IMR-90 (cell line): Measurements from ENCODE around the gene FLCN. TPM values are rescaled to one million over a fixed set of nuclear protein-coding genes. Genes with fewer than 3 reads are reported as not detected.

ENCODE experiments used
- ATAC-seq: fragments of 200-7000 bp; cut with Tn5 transposase; 2 replicates; pipeline ENCODE4 v1.9.1; 2020; ENCODE audit warnings: low read depth, mild to moderate bottlenecking, moderate library complexity
- BruUV-seq: library from RNA; stranded (reverse); fragments of 400-500 nt; replicated peaks from 2 replicates; lab custom pipeline; 2021; lab: Mats Ljungman, UMichigan
- CTCF ChIA-PET: fragments of 300-600 bp; formaldehyde crosslinking; extraction: SDS; loops from one replicate; lab custom pipeline; 2021; ENCODE audit warnings: antibody characterized with exemption; lab: Yijun Ruan, JAX
- POLR2A ChIA-PET: fragments of 300-600 bp; sonication (Branson Sonifier 250); formaldehyde crosslinking; loops from one replicate; lab custom pipeline; 2022; ENCODE audit warnings: antibody characterized with exemption; ENCODE audit not compliant: unreplicated experiment; lab: Charles Lee
- DNase-seq: peaks from one replicate; pipeline ENCODE4 v3.0.0; 2013
- H2AFZ ChIP-seq: replicated peaks from 2 replicates; pipeline ENCODE3; 2013; ENCODE audit warnings: low read length, mild to moderate bottlenecking; ENCODE audit not compliant: poor library complexity
- H2AK5ac ChIP-seq: 2 replicates; pipeline ENCODE4 v1.6.1; 2013; ENCODE audit warnings: low read depth, low read length, inconsistent platforms
- H2AK9ac ChIP-seq: replicated peaks from 2 replicates; pipeline ENCODE3; 2013; ENCODE audit warnings: mild to moderate bottlenecking, low read depth, low read length, moderate library complexity; ENCODE audit not compliant: poor library complexity
- H2BK120ac ChIP-seq: 2 replicates; pipeline ENCODE4 v1.6.1; 2013; ENCODE audit warnings: low read depth, low read length, inconsistent platforms
- H2BK15ac ChIP-seq: 3 replicates; pipeline ENCODE4 v1.6.1; 2013; ENCODE audit warnings: low read depth, low read length, inconsistent platforms
- H2BK20ac ChIP-seq: 2 replicates; pipeline ENCODE4 v1.6.1; 2013; ENCODE audit warnings: low read depth, mild to moderate bottlenecking, inconsistent platforms, low read length, moderate library complexity
- H2BK5ac ChIP-seq: 2 replicates; pipeline ENCODE4 v1.6.1; 2013; ENCODE audit warnings: mild to moderate bottlenecking, low read depth, low read length, inconsistent platforms; ENCODE audit not compliant: poor library complexity, severe bottlenecking
- H3K14ac ChIP-seq: replicated peaks from 2 replicates; pipeline ENCODE4 v1.6.1; 2013; ENCODE audit warnings: low read depth, low read length, inconsistent platforms
- H3K18ac ChIP-seq: 2 replicates; pipeline ENCODE4 v1.6.1; 2013; ENCODE audit warnings: low read depth, low read length, control low read depth
- H3K23ac ChIP-seq: 2 replicates; pipeline ENCODE4 v1.6.1; 2013; ENCODE audit warnings: low read depth, low read length, inconsistent platforms
- H3K27ac ChIP-seq: 2 replicates; pipeline ENCODE4 v1.5.1; 2013; ENCODE audit warnings: mild to moderate bottlenecking, control low read depth, low read length; ENCODE audit not compliant: insufficient read depth
- H3K27me3 ChIP-seq: 2 replicates; pipeline ENCODE4 v1.6.1; 2013; ENCODE audit warnings: low read length; ENCODE audit not compliant: control insufficient read depth, insufficient read depth
- H3K36me3 ChIP-seq: 2 replicates; pipeline ENCODE4 v1.6.1; 2013; ENCODE audit warnings: low read length, mixed read lengths; ENCODE audit not compliant: control insufficient read depth, insufficient read depth
- H3K4ac ChIP-seq: 2 replicates; pipeline ENCODE4 v1.6.1; 2013; ENCODE audit warnings: low read depth, low read length, inconsistent platforms
- H3K4me1 ChIP-seq: 2 replicates; pipeline ENCODE4 v1.6.1; 2013; ENCODE audit warnings: low read length, mixed read lengths; ENCODE audit not compliant: control insufficient read depth, insufficient read depth
- H3K4me2 ChIP-seq: 2 replicates; pipeline ENCODE4 v1.6.1; 2013; ENCODE audit warnings: low read depth, mild to moderate bottlenecking, control low read depth, low read length, moderate library complexity
- H3K4me3 ChIP-seq: 2 replicates; pipeline ENCODE4 v1.5.1; 2013; ENCODE audit warnings: low read depth, mild to moderate bottlenecking, control low read depth, low read length, moderate library complexity; ENCODE audit not compliant: insufficient read depth
- H3K56ac ChIP-seq: 2 replicates; pipeline ENCODE4 v1.6.1; 2013; ENCODE audit warnings: low read length, inconsistent platforms; ENCODE audit not compliant: insufficient read depth; ENCODE audit errors: extremely low read depth
- H3K79me1 ChIP-seq, 2 experiments: 2 replicates each; pipeline ENCODE4 v1.6.1; 2013; ENCODE audit warnings: low read length in 2 of 2, inconsistent platforms in 1 of 2, low read depth in 1 of 2
- H3K9ac ChIP-seq: 2 replicates; pipeline ENCODE4 v1.6.1; 2013; ENCODE audit warnings: low read depth, low read length, control low read depth
- H3K9me1 ChIP-seq: 2 replicates; pipeline ENCODE4 v1.6.1; 2013; ENCODE audit warnings: low read length, inconsistent platforms; ENCODE audit not compliant: insufficient read depth
- H3K9me3 ChIP-seq: 2 replicates; pipeline ENCODE4 v1.6.1; 2013; ENCODE audit warnings: low read length; ENCODE audit not compliant: control insufficient read depth, insufficient read depth
- H4K20me1 ChIP-seq: 2 replicates; pipeline ENCODE4 v1.6.1; 2013; ENCODE audit warnings: low read length, inconsistent platforms; ENCODE audit not compliant: insufficient read depth
- H4K5ac ChIP-seq: 2 replicates; pipeline ENCODE4 v1.6.1; 2013; ENCODE audit warnings: mild to moderate bottlenecking, low read depth, low read length, control low read depth
- H4K8ac ChIP-seq, 2 experiments: 2 replicates each; pipeline ENCODE4 v1.6.1; 2013; ENCODE audit warnings: low read depth in 2 of 2, low read length in 2 of 2, control low read depth in 1 of 2, inconsistent platforms in 1 of 2
- H4K91ac ChIP-seq: 2 replicates; pipeline ENCODE4 v1.6.1; 2013; ENCODE audit warnings: low read depth, low read length, inconsistent platforms; ENCODE audit not compliant: insufficient read depth
- CEBPB ChIP-seq: IDR thresholded peaks from 2 replicates; pipeline ENCODE4 v1.6.1; 2012; ENCODE audit warnings: low read depth, low read length, improper control_type of control experiment
- CHD1 ChIP-seq: IDR thresholded peaks from 2 replicates; pipeline ENCODE4 v1.6.1; 2012; ENCODE audit warnings: low read depth, low read length, improper control_type of control experiment
- FOS ChIP-seq: fragments of 150-350 bp; IDR thresholded peaks from 2 replicates; pipeline ENCODE4 v1.6.1; 2016; ENCODE audit warnings: low read depth, low read length
- MAFK ChIP-seq: IDR thresholded peaks from 2 replicates; pipeline ENCODE4 v1.6.1; 2012; ENCODE audit warnings: low read depth, low read length, improper control_type of control experiment
- MAZ ChIP-seq: IDR thresholded peaks from 2 replicates; pipeline ENCODE4 v1.6.1; 2012; ENCODE audit warnings: low read depth, mild to moderate bottlenecking, low read length, improper control_type of control experiment, moderate library complexity, borderline replicate concordance
- MXI1 ChIP-seq: IDR thresholded peaks from 2 replicates; pipeline ENCODE4 v1.6.1; 2012; ENCODE audit warnings: low read depth, mild to moderate bottlenecking, low read length, moderate library complexity, borderline replicate concordance
- NFE2L2 ChIP-seq: fragments of 150-350 bp; IDR thresholded peaks from 2 replicates; pipeline ENCODE4 v1.6.1; 2016; ENCODE audit warnings: low read depth, mild to moderate bottlenecking, low read length
- POLR2A ChIP-seq: IDR thresholded peaks from 2 replicates; pipeline ENCODE4 v1.6.1; 2012; ENCODE audit warnings: mild to moderate bottlenecking, low read depth, low read length
- RAD21 ChIP-seq: IDR thresholded peaks from 2 replicates; pipeline ENCODE4 v1.6.1; 2012; ENCODE audit warnings: low read length, improper control_type of control experiment
- RCOR1 ChIP-seq: IDR thresholded peaks from 2 replicates; pipeline ENCODE4 v1.6.1; 2012; ENCODE audit warnings: mild to moderate bottlenecking, low read length, improper control_type of control experiment; ENCODE audit not compliant: insufficient replicate concordance
- RFX5 ChIP-seq: IDR thresholded peaks from 2 replicates; pipeline ENCODE4 v1.8.0; 2012; ENCODE audit warnings: low read depth, mild to moderate bottlenecking, low read length, moderate library complexity
- SMC3 ChIP-seq: fragments of 150-350 bp; IDR thresholded peaks from 2 replicates; pipeline ENCODE4 v1.6.1; 2016; ENCODE audit warnings: low read depth, mild to moderate bottlenecking, antibody characterized with exemption, low read length, moderate library complexity
- WGBS, 2 experiments: methylation state at CpG; one replicate each; pipeline versions ENCODE4 v1.1.5 to v1.1.7; 2013; ENCODE audit warnings: missing lambda C conversion rate in 2 of 2; ENCODE audit not compliant: insufficient read length in 1 of 2; ENCODE audit errors: extremely low coverage in 2 of 2; 5-methylcytosine and 5-hydroxymethylcytosine counted together
- dilution Hi-C: fragments of 300-500 bp; cut with HindIII; formaldehyde crosslinking; loops from one replicate; pipeline ENCODE4 v1.14.3; 2018; ENCODE audit warnings: low sequenced_read_pairs; ENCODE audit not compliant: unreplicated experiment
- in situ Hi-C: fragments of 300-500 bp; cut with MboI; formaldehyde crosslinking; loops from 3 replicates; pipeline ENCODE4 v1.14.3; 2019; ENCODE audit warnings: low sequenced_read_pairs, inconsistent platforms, mixed read lengths
- intact Hi-C: fragments of 100-400 bp; cut with micrococcal nuclease; formaldehyde crosslinking; loops from 2 replicates; pipeline ENCODE4 v1.10.0; 2022
- polyA plus RNA-seq, 3 experiments: library from polyadenylated mRNA; depleted of rRNA; stranded (reverse); fragments of >200 nt; gene quantifications; 2 replicates each; pipeline ENCODE4 v1.2.3, GENCODE V29; 2012; ENCODE audit warnings: low replicate concordance in 1 of 3
- total RNA-seq: library from RNA; depleted of rRNA; stranded (reverse); fragments of >200 nt; gene quantifications from 2 replicates; pipeline ENCODE4 v1.2.3, GENCODE V29; 2012
- TF ChIP-seq, protein P1 (sequence below): fragments of 150-350 bp; IDR thresholded peaks from 2 replicates; pipeline ENCODE4 v1.6.1; 2017; ENCODE audit warnings: mild to moderate bottlenecking, antibody characterized with exemption, low read length, low read depth
- TF ChIP-seq, protein P2 (sequence below): conservative IDR thresholded peaks from 2 replicates; pipeline ENCODE4 v1.5.1; 2012; ENCODE audit warnings: mild to moderate bottlenecking, low read depth, low read length, improper control_type of control experiment
- TF ChIP-seq, protein P3 (sequence below): fragments of 150-350 bp; IDR thresholded peaks from 2 replicates; pipeline ENCODE4 v1.6.1; 2016; ENCODE audit warnings: low read depth, mild to moderate bottlenecking, low read length, moderate library complexity, borderline replicate concordance

FLCN gene
- total and polyA plus RNA-seq, 2 of the 4 experiments (the other 2 are of a cell fraction): 16.8 to 24.8 TPM

DNA sequence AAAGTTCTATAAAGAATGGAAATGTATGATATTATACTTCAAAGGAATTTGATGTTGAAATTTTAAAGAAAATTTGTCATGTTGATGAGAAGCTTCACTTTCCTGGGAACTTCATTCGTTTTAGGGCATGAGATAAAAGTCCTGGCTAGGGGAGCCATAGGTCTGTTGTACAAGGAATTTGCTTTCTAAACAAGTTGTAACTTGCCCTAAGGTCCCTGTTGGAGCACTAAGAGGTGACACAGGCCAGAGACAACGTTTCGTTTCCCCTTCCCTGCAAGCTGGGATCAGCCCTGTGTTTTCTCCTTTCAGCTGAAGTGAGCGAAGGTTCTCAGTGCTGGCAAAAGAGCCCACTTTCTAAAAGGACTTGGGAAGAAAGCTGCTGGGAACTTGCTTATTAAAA, 47.4 kb downstream of the FLCN start:
- Histone ChIP-seq H3K27ac (peak overlapping the region; percentile 78; the same call in 1 of the 2 replicates), H4K91ac (no peak overlapping the region), H3K79me1 (peaks cover 0 to 19% of the 10 kb centered on the region in 2 experiments; a peak in 2 of 4 replicates), H3K4me3 (no peak overlapping the region), H2BK20ac (peak overlapping the region; percentile 92), H3K4ac (peak overlapping the region; percentile 88), H3K9me3 (no peaks in the 10 kb centered on the region), H3K23ac (peak overlapping the region; percentile 14; the same call in 1 of the 2 replicates), H3K4me1 (peaks cover 21% of the 10 kb centered on the region), H3K18ac (peak overlapping the region; percentile 60; the same call in 1 of the 2 replicates), H3K4me2 (no peak overlapping the region), H4K5ac (peak overlapping the region; percentile 31), H3K36me3 (peaks cover 18% of the 10 kb centered on the region; the same call in 1 of the 2 replicates), H2BK120ac (peak overlapping the region; percentile 89), H3K9me1 (peaks cover 16% of the 10 kb centered on the region), H2AFZ (no peak overlapping the region), H2BK5ac (peak overlapping the region; percentile 89), H2AK5ac (peak overlapping the region; percentile 71), H3K9ac (no peak overlapping the region), H2BK15ac (peak overlapping the region; percentile 12; the same call in 1 of the 3 replicates), H3K56ac (no peak overlapping the region), H3K27me3 (no peaks in the 10 kb centered on the region), H2AK9ac (no peak overlapping the region), H4K8ac (peak overlapping the region; percentile 40 to 87; a peak in 3 of 4 replicates), H4K20me1 (peaks cover 2% of the 10 kb centered on the region; the same call in 1 of the 2 replicates), H3K14ac (peak overlapping the region; percentile 96)
- CTCF ChIA-PET: interaction anchor here (0.5 to 0.7 kb wide), 2 partner anchors 18 to 44 kb away, joined by 3 to 5 read pairs; no protein-coding TSS in a partner anchor
- no TSS peak for BruUV-seq
- POLR2A ChIA-PET: interaction anchor here (1.0 kb wide), 1 partner anchor 48 kb away, joined by 3 read pairs; the partner anchor contains the start of gene FLCN
- in situ Hi-C loops: no loop called here
- 40% methylated on average over 1 of the region's 4 CpGs; no CpG with 5 or more reads in 1 of the 2 experiments for WGBS, 2 experiments
- no peak for ATAC-seq
- intact Hi-C loops: no loop called here
- dilution Hi-C loops: no loop called here
- no peak for DNase-seq
- TF ChIP-seq CEBPB (no peak), RFX5 (no peak), NFE2L2 (no peak), CHD1 (no peak), SMC3 (no peak), MAZ (no peak), RAD21 (no peak), FOS (no peak), RCOR1 (no peak), POLR2A (no peak), MXI1 (no peak), MAFK (no peak)
- TF ChIP-seq, protein P1, sequence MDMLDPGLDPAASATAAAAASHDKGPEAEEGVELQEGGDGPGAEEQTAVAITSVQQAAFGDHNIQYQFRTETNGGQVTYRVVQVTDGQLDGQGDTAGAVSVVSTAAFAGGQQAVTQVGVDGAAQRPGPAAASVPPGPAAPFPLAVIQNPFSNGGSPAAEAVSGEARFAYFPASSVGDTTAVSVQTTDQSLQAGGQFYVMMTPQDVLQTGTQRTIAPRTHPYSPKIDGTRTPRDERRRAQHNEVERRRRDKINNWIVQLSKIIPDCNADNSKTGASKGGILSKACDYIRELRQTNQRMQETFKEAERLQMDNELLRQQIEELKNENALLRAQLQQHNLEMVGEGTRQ: no peak
- TF ChIP-seq, protein P2, sequence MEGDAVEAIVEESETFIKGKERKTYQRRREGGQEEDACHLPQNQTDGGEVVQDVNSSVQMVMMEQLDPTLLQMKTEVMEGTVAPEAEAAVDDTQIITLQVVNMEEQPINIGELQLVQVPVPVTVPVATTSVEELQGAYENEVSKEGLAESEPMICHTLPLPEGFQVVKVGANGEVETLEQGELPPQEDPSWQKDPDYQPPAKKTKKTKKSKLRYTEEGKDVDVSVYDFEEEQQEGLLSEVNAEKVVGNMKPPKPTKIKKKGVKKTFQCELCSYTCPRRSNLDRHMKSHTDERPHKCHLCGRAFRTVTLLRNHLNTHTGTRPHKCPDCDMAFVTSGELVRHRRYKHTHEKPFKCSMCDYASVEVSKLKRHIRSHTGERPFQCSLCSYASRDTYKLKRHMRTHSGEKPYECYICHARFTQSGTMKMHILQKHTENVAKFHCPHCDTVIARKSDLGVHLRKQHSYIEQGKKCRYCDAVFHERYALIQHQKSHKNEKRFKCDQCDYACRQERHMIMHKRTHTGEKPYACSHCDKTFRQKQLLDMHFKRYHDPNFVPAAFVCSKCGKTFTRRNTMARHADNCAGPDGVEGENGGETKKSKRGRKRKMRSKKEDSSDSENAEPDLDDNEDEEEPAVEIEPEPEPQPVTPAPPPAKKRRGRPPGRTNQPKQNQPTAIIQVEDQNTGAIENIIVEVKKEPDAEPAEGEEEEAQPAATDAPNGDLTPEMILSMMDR: no peak
- TF ChIP-seq, protein P3, sequence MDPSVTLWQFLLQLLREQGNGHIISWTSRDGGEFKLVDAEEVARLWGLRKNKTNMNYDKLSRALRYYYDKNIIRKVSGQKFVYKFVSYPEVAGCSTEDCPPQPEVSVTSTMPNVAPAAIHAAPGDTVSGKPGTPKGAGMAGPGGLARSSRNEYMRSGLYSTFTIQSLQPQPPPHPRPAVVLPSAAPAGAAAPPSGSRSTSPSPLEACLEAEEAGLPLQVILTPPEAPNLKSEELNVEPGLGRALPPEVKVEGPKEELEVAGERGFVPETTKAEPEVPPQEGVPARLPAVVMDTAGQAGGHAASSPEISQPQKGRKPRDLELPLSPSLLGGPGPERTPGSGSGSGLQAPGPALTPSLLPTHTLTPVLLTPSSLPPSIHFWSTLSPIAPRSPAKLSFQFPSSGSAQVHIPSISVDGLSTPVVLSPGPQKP: no peak
